ENCODE measurements around the gene GOLGA8B. TPM values are rescaled to one million over a fixed set of nuclear protein-coding genes. Genes with fewer than 3 reads are reported as not detected.
"Not testable (repeated sequence)": the region's sequence is repeated elsewhere in the genome, so short reads cannot be mapped to it uniquely, and the experiment has no call there.

The GOLGA8B gene
- total and polyA plus RNA-seq, 2 experiments from 2014 or later = 84.1 to 139 TPM

DNA sequence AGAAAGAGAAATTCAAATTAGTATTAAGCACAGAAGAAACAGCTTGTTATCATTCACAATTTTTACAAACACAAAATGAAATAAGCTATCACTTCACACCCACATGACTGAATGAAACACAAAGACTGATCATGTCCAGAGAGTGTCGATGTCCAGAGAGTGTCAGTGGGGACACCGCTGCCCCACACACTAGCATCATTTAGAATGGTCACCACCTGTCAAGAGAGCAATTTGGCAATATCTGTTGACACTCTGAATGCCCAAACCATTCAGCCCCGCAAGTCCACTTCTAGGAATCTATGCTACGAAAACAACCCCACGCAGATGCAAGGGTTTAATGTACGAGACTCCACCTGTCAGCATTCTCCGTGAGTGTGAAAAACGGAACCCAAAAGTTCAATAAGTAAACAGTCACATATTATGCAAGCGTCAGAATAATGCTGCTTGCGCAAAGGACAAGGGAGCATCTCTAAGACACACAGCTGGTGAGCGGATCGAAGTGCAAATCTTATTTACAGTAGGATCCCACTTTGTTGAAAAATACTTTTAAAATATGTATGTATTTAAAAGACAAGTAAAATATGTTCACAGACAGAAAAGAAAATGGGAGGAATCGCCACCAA lies 11.3 kb downstream of the GOLGA8B start:
- not testable (repeated sequence) for H3K4me1 ChIP-seq (ENCODE audit: low read depth); H3K36me3 ChIP-seq; H3K27me3 ChIP-seq; H3K9me3 ChIP-seq (ENCODE audit: low read depth); H3K27ac ChIP-seq; H3K4me3 ChIP-seq; DNase-seq (ENCODE audit: low read depth in 1 of 2, low spot score in 1 of 2)

- H3K4me1 ChIP-seq (ENCODE audit: low read depth); DNase-seq (ENCODE audit: low read depth in 1 of 2, low spot score in 1 of 2); H3K4me3 ChIP-seq; H3K36me3 ChIP-seq; H3K27ac ChIP-seq; H3K9me3 ChIP-seq (ENCODE audit: low read depth); H3K27me3 ChIP-seq: not testable (repeated sequence)
These were observed 13.6 kb downstream of the GOLGA8B start for GRCh38 chr15:34569670-34570396.

DNA sequence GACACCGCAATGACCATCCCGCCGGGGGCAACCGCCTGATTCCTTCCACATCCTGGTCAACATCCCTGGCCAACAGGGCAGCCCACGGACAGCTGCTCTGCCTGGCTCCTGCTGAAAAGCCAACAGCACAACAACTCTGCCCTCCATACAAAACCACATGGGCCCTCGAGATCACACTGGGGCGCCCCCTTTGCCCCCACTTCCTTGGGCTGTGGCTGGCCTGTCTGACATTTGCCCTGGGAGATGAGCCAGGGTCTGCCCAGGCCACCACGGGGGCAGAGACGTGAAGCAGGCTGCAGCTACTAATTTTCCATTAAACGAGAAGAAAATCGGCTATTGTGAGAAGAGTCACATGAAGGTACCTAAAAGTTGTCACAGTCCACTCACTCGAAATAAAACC lies 16.3 kb downstream of the GOLGA8B start:
- not testable (repeated sequence) for H3K4me1 ChIP-seq (ENCODE audit: low read depth); H3K4me3 ChIP-seq; H3K27me3 ChIP-seq; DNase-seq (ENCODE audit: low read depth in 1 of 2, low spot score in 1 of 2); H3K36me3 ChIP-seq; H3K27ac ChIP-seq; H3K9me3 ChIP-seq (ENCODE audit: low read depth)

- not testable (repeated sequence) for H3K4me3 ChIP-seq; H3K27ac ChIP-seq; H3K36me3 ChIP-seq; H3K27me3 ChIP-seq; DNase-seq (ENCODE audit: low read depth in 1 of 2, low spot score in 1 of 2); H3K9me3 ChIP-seq (ENCODE audit: low read depth); H3K4me1 ChIP-seq (ENCODE audit: low read depth)
These were observed 18.7 kb downstream of the GOLGA8B start for GRCh38 chr15:34564711-34565110.

DNA sequence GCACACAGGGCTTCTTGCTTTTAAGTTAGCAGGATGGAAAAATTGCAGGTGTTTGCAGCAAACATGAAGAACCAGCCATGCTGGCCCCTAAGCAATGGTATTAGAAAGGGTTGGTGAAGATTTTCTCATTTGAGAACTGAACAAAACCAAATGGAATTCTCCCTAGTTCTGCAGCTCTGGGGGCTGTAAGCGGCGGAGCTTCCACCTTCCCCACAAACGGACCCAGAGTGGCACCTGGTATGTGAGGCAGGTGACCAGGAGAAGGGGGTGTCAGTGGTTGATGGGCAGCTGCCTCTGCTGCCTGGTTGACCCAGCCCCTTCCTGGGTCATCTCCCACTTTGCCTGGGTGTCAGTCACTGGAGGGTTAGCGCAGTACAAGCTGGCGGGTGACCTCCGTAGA lies 22.6 kb downstream of the GOLGA8B start:
- not testable (repeated sequence) for H3K4me1 ChIP-seq (ENCODE audit: low read depth); H3K27ac ChIP-seq; H3K9me3 ChIP-seq (ENCODE audit: low read depth); H3K36me3 ChIP-seq; DNase-seq (ENCODE audit: low read depth in 1 of 2, low spot score in 1 of 2); H3K4me3 ChIP-seq; H3K27me3 ChIP-seq

DNA sequence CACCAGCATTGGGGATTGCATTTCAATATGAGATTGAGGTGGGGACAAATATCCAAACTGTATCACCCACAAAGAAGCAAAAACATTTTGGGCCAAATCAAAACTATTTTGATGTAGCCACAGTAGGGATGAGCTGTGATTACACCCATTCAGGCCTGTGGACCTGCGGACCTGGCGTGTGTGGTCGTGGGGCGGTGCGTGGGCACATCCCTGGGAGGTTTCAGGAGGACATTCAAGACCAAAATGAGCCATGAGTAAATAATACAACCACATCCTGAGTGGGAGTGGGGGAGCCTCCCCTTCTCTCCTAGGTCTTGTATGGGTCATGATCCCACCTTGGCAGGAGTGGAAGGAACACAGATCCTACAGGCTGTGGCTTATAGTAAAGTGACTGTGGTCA lies 23.7 kb downstream of the GOLGA8B start:
- H3K4me3 ChIP-seq; H3K27ac ChIP-seq; DNase-seq (ENCODE audit: low read depth in 1 of 2, low spot score in 1 of 2); H3K27me3 ChIP-seq; H3K9me3 ChIP-seq (ENCODE audit: low read depth); H3K4me1 ChIP-seq (ENCODE audit: low read depth); H3K36me3 ChIP-seq: not testable (repeated sequence)

DNA sequence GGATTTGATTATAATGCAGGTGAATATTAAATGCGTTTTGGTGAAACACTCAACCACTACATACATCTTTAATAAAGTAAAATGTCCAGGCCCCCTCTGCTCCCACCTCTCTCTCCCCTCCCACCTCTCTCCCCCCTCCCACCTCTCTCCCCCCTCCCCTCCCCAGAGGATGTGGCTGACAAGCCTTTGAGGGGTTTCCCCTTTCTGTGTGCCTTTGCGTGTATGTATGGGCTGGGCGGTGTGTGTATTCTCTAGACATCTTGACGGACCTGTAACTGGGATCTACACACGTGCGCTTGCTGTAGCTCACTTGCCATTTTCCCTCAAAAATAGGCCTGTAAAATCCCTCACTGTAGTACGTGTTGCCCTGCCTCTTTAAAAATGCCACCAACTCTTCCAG lies 28.3 kb downstream of the GOLGA8B start:
- H3K36me3 ChIP-seq; H3K27ac ChIP-seq; H3K4me1 ChIP-seq (ENCODE audit: low read depth): not testable (repeated sequence)

DNA sequence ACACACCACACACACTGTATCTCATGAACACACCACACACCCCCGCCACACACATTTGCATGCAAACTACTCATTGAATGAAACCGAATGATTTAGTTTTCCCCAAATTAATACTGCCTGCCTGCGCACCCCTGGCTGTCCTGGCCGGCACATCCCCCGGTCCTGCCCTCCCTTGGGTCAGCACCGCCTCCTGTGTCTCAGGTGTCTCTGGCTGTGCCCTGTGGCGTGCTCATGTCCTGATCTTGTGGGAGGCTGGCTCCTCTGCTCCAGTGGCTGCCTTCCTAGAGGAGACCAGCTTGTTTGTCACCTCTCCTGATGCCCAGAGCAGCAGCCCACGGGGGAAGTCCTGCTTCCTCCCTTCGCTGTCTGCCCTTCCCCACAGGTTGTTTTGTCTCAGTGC lies 28.7 kb downstream of the GOLGA8B start:
- not testable (repeated sequence) for H3K4me3 ChIP-seq; H3K27ac ChIP-seq; H3K4me1 ChIP-seq (ENCODE audit: low read depth); DNase-seq (ENCODE audit: low read depth in 1 of 2, low spot score in 1 of 2); H3K36me3 ChIP-seq; H3K9me3 ChIP-seq (ENCODE audit: low read depth); H3K27me3 ChIP-seq

More for the DNA sequence above, 28.3 kb downstream of the GOLGA8B start:
- not testable (repeated sequence) for H3K27me3 ChIP-seq; H3K9me3 ChIP-seq (ENCODE audit: low read depth); DNase-seq (ENCODE audit: low read depth in 1 of 2, low spot score in 1 of 2); H3K4me3 ChIP-seq

- not testable (repeated sequence) for H3K36me3 ChIP-seq; DNase-seq (ENCODE audit: low read depth in 1 of 2, low spot score in 1 of 2); H3K4me3 ChIP-seq; H3K9me3 ChIP-seq (ENCODE audit: low read depth); H3K27ac ChIP-seq; H3K27me3 ChIP-seq; H3K4me1 ChIP-seq (ENCODE audit: low read depth)
These were observed 29.3 kb downstream of the GOLGA8B start for GRCh38 chr15:34554126-34554525.

- H3K27me3 ChIP-seq; H3K9me3 ChIP-seq (ENCODE audit: low read depth); H3K27ac ChIP-seq; H3K36me3 ChIP-seq; DNase-seq (ENCODE audit: low read depth in 1 of 2, low spot score in 1 of 2); H3K4me1 ChIP-seq (ENCODE audit: low read depth); H3K4me3 ChIP-seq: not testable (repeated sequence)
These were observed 33.3 kb downstream of the GOLGA8B start for GRCh38 chr15:34550129-34550528.

DNA sequence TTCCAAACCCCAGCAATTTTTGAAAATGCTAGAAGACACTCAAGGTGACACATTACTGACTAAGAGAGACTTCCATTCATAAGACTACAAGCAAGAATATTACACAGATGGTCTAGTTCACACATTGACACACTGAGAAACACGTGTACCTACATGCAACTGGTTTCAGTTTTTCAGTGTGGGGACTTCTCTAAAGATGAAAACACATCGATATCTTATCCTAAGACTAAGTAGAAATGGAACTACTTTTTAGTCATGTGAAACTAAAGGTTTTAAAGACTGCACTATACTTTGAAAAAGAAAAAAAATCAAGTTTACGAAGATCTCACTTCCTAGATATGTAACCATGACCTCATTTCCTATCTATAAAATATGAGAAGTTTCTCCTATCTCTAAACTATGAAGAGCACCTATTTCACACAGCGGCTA lies 34.1 kb downstream of the GOLGA8B start:
- H3K27me3 ChIP-seq; DNase-seq (ENCODE audit: low read depth in 1 of 2, low spot score in 1 of 2); H3K4me1 ChIP-seq (ENCODE audit: low read depth); H3K36me3 ChIP-seq; H3K4me3 ChIP-seq; H3K9me3 ChIP-seq (ENCODE audit: low read depth); H3K27ac ChIP-seq: not testable (repeated sequence)

DNA sequence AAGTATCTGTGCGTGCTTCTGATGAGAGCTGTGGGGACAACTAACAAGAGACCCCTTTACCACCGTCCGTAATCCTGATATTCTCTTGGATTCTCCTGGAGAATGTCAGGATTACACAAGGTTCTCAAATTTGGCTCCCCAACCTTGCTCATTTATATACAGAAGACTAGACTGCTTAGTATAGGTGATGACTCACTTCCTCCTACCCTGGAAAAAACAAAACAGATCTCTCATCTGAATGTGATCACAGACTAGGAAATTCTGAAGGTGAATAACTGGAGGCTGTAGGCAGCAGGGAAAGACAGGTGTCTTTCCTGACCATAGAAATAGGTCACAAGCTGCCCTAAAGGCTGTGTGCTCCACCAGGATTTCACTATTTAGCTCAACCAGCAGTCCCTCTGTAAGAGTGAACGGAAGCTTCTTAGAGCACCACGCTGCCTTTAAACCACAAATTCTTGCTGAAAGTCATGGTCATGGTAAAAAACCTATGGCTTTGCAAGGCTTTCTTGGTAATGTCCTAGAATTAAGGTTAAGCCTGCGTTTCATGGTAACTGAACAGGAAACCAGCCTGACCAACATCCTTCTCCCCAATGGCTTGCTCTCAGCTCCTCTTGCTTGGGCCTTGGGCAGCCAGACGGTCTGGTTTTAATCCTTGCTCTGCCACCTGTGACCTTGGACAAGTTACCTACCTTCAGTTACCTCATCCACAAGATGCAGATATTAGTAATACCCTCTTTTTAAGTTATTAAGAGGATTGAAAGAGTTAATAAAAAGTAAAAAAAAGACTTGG lies 39.4 kb downstream of the GOLGA8B start:
- not testable (repeated sequence) for H3K27me3 ChIP-seq; H3K4me1 ChIP-seq (ENCODE audit: low read depth); H3K4me3 ChIP-seq; DNase-seq (ENCODE audit: low read depth in 1 of 2, low spot score in 1 of 2); H3K36me3 ChIP-seq; H3K27ac ChIP-seq; H3K9me3 ChIP-seq (ENCODE audit: low read depth)

- not testable (repeated sequence) for H3K9me3 ChIP-seq (ENCODE audit: low read depth); H3K36me3 ChIP-seq; H3K27ac ChIP-seq; H3K27me3 ChIP-seq; H3K4me3 ChIP-seq; DNase-seq (ENCODE audit: low read depth in 1 of 2, low spot score in 1 of 2); H3K4me1 ChIP-seq (ENCODE audit: low read depth)
These were observed 47.6 kb downstream of the GOLGA8B start for GRCh38 chr15:34535857-34536256.

Data from cardiac muscle cell (in vitro differentiated cells and primary cell).